GM18499 (cell line): ENCODE data around the gene AMER2.

Experiments used
- ATAC-seq: cut with Tn5 transposase; IDR thresholded peaks from one replicate; pipeline ENCODE4 v1.9.1; 2021; ENCODE audit warnings: moderate number of reproducible peaks; ENCODE audit not compliant: insufficient read depth, unreplicated experiment

The AMER2 gene

DNA sequence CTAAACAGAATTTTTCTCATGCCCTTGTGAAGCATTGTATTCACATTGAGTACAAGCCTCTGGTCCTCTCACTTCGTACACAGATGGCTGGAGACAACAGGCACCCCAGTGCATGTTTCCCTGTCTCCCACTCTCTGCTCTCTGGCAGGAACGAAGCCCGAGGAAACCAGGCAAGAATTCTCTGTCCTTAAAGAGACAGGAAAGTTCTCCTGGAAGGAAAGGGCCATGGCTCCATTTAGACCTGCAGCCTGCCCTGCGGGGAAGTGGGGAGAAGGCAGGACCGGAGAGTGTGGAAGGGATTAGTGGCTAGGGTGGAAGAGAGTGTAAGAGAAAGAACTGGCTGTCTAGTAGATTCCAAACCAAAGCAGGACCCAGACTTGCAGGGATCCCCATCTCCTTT lies 15.5 kb upstream of the AMER2 start:
- ATAC-seq = no peak

- ATAC-seq = no peak
These were observed 14.1 kb upstream of the AMER2 start for GRCh38 chr13:25186187-25186586.

DNA sequence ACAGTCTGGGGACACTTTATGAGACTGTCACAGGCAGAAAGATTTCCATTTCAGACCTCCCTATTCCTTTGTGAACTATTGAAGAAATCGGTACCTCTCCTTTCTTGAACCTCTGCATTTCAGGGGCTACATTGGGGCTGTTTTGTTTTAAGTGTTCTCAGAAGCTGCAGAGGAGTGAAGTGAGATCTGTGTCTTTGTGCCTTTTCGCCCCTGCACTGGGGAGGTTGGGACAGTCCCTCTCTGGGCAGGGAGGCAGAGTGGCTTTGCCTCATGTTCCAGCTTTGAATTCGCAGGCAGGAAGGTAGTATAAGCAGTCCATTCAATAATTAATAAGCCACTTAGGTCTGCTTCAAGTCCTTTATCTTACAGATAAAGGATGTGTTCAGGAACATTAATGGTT lies 9.5 kb upstream of the AMER2 start:
- no peak for ATAC-seq

DNA sequence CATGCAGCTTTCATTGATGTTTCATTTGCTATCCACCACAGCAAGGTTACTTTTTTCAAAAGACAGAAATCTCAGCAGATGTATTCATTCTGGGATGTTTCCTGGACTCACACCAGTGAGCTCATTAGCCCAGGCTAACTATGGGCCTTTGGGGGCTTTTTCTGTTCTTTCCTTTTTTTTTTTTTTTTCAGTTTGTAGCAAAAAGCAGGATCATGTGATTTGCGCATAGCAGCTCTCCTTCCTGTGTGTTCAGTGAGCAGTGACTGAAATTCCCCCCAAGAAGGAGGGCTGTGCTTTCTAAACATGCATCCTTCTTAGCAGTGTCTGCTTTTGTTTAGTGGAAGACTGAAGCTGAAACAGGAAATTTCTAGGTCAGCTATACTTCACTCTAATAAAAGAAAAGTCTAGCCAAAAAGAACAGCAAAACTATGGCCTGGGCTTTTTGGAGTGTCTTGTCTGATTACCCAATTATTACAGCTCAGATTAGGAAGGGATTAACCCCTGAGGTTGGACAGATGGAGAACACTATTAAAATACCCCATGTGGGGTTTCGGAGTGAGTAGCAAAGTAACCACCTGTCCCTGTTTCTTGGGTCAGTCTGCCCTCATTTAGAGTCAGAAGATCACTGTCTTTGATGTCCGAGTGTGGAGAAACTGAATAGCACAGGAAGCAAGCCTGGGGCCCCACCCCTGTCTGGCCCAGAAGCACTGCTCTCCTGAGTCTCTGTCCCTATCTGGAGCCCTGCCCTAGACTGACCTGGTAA lies 8.9 kb upstream of the AMER2 start:
- peak; percentile 42 for ATAC-seq

DNA sequence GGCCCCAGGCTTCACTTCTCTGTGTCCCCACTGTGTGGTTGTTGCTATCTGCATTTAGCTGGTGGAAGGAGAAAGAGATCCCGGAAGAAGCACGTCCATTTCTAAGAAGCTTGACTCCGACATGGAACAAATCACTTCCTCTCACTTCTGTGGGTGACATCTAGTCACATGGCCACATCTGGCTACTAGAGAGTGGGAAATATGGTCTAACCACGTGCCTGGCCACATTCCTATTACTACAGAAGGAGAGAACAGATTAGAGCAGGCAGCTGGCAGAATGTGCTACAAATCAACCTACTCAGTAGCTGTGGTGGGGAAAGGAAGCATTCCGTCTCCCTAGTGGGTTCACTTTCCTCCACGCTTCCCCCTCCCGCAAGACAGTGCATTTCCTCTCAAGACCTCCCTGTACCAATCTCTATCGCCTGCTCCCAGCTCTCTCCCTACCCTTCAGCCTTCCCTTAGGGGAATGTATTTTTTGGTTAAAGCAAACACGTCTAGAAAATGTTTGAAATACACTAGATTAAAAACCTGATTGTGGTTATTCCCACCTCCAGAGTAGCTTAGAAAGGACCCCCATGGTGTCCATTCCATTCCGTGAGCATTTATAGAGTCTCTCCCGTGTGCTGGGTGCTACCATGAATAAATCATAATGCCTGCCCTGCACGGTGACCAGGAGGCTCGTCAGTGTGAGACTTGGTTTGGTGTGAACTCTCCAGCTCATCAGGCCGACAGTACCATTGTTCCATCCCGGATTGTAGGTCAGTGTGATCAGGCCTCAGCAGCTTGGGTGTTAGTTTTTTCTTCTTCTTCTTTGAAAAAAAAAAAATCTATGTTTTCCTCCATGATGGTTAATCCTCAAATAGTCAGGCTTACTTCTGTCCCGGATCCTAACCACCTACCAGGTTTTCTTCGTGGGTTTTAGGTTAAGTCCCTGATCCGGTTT lies 8.0 kb upstream of the AMER2 start:
- no peak for ATAC-seq

DNA sequence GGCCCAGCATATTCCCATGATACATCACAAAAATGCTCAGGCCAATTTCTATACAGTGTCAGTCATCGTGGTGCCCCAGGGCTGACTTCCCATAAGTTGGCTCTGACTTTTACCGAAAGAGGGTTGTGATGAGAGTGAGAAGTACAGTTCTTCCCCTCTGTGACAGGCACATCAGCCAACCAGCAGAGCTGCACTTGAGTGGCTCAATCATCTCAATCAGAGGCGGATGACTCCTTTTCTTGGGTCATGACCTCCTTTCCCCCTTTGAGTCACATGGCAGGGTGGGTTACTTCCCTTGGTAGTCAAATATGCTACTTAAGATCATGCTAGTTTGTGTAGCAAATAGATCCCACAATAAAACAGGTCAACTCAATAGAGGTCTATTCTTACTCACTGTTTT lies 6.9 kb upstream of the AMER2 start:
- ATAC-seq = no peak

GRCh38 chr13:25178070-25178469 lies 6.0 kb upstream of the AMER2 start:
- no peak for ATAC-seq

GRCh38 chr13:25177636-25178035 lies 5.5 kb upstream of the AMER2 start:
- ATAC-seq = no peak

- no peak for ATAC-seq
These were observed 4.9 kb upstream of the AMER2 start for GRCh38 chr13:25177012-25177411.

DNA sequence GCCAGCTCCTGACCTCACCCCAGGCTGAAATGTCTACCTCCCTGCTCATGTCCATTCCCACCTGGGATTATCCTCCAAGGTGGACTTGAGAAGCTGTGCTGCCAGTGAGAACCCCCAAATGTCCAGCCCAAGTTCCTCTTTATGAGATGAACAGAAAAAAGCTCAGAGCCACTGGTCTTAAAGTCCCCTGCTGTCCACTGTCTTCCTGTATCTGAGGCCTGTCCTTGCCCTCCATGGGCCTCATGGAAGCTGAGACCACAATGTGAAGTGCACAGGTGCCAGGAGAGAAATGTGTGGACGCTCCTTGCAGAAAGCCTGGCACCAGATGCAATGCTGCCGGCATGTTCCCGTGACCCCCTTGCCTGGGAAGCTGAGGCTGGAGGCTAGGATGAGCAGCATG lies 3.3 kb upstream of the AMER2 start:
- ATAC-seq = no peak

DNA sequence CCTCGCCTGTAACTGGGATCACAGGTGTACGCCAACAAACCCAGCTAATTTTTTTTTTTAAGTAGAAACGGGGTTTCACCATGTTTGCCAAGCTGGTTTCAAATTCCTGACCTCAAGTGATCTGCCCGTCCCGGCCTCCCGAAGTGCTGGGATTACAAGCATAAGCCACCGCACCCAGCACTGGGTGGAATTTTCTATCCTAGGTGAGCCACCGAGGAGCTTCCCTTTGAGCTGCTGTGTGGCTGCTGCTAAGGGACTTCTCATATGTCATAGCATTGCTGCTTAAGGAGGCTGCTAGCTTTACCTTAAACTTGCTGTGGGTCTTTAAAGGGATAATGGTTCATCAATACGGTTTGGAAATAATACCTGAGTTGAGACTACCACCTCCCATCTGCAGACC lies 2.9 kb upstream of the AMER2 start:
- ATAC-seq = no peak

GRCh38 chr13:25174304-25174703 lies 2.2 kb upstream of the AMER2 start:
- no peak for ATAC-seq

DNA sequence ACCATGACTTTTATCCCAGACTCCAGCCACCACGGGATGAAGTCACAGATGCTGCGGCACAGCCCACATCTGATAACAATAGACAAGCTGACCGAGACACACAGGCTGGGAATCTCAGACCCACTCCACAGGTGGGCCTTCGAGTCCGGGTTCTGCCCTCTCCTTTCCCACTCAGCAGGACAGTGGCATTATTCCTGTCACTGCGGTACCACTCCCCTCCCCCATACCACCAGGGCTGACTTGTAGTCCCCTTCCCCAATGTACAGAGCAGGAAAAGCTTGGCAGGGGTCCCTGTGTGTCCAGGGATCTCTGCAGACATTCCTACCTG lies 179 bp upstream of the AMER2 start:
- no peak for ATAC-seq

DNA sequence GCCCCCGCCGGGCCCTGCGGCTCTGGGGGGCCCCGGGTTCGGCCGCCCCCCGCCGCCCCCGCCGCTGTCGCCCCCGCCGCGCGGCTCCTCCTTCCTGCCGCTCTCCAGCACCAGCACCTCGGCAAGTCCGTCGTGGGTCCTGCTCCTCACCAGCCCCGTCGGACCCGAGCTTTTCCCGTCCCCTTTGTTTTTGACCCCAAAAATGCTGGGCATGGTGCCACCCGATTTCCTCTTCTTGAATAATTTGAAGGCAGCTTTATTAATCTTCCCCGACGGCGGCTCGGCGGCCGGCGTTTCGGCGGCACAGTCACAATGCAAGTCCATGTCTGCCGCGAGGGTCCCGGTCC lies 945 bp downstream of the AMER2 start:
- no peak for ATAC-seq

DNA sequence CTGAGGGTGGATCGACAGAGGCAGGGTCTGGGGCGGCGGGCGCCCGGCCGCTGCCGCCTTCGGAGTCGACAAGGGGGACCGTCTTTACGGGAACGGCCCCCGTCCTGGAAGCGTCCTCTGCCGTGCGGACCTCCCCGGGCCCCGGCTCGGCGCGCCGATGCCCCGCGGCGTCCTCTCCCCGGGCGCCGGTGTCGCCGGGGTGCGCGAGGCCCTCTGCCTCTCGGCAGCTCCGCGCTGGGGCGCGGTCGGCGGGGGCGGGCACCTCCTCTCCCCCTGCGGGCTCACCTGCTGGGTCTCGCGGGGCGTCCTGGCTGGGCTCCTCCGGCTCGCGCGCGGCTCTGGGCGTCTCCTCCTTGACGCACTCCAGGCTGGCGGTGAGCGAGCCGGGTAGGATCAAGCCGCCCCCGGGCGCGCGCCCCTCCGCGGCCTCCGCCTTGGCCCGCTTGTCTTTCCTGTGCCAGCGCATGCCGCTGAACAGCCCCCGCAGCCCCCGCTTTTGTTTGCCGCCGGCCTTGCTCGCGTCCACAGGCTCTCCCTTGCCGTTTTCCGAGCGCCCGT lies 1.5 kb downstream of the AMER2 start:
- no peak for ATAC-seq

DNA sequence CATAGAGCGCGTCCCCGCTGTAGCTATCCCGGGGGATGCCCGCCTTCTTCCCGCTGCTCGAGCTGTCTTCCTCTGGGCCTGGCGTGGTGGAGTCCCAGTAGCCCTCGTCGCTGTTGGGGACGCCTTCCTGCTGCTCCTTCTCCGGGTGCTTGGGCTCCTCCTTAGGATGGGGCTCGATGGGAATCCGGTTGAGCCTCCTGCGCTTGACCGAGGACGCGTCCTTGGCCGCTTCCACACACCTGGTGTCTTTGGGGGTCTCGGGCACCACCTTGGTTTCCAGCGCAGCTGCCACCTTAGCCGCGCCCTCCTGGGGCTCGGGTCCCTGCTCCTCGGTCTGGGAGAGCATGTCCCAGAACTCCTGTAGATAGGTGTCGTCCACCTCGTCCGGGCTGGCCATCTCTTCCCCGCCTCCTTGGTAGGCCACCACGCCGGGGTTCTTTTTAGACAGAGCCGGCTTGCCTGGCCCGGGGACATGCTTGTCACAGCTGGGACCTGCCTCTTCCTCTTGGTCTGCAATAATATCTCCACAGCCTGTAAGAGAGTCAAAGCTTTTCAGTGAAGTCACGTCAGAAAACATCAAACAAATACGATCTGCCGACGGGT lies 2.0 kb downstream of the AMER2 start:
- ATAC-seq = no peak

DNA sequence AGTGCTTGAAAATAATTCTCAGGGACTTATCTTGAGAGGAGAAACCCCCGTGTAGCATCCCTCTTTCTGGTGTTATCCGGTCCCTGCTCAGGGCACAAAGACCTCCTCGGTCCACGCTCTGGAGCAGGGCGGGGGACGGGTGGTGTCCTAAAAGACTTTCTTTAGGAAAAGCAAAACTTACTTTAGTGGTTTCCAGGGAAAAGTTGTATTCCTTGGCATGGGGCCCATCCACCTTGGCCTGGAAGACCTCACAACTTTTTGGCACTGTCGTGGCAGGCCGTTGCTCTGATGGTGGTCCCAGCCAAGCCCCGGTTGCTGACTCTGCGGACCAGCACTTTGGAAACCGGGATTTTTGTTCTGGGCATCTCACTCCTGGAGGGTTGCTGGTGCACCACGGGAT lies 2.7 kb downstream of the AMER2 start:
- ATAC-seq = no peak

GRCh38 chr13:25168790-25169189 lies 3.3 kb downstream of the AMER2 start:
- no peak for ATAC-seq

DNA sequence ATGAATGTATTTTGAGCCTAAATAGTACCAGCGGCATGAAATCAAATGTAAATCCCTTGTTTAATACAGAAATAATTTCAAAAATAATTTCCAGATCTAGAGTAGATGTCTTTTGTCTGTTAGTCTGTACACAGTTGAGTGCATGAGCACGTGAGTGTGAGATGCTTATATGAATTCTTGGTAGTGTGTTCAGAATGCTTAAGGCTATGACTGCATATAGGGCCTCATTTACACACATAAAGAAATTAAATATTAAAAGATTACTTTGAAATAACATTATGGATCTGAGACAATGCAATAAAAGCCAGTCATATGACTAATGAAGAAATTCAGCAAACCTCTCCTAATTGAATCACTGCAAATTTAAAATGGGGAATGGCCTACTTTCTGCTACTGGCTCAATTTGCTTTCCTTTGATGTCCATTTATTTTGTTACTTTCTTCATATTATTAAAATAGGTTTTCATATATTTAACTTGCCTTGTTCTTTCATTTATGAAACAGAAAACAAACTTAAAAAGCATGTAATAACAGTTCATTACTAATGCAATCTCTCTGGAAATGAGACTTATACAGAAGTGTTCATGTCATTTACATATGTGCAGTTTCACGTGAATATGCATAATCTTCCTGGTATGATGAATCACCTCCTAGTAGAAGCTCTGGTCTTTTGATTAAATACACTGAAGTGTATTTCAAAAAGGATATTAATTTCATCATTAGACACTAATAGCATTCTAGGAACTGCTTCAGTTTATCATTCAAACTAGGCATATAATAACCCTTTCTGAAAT lies 4.5 kb downstream of the AMER2 start:
- no peak for ATAC-seq

- no peak for ATAC-seq
These were observed 5.8 kb downstream of the AMER2 start for GRCh38 chr13:25166306-25166705.
